AG10803 (cell line): ENCODE measurements around the gene IGFLR1.

ENCODE experiments used
- DNase-seq: peaks from one replicate; pipeline ENCODE4 v3.0.0; 2010; ENCODE audit warnings: low read depth
- H3K4me3 ChIP-seq: 2 replicates; pipeline ENCODE4 v1.5.1; 2011; ENCODE audit warnings: mild to moderate bottlenecking, low read length, control low read depth
- CTCF ChIP-seq: conservative IDR thresholded peaks from 2 replicates; pipeline ENCODE4 v1.5.1; 2011; ENCODE audit warnings: mild to moderate bottlenecking, low read length, control low read depth, inconsistent platforms

Gene IGFLR1

GRCh38 chr19:35745328-35746086, 3.3 kb upstream of the IGFLR1 start, which contains the start of the genes PSENEN and U2AF1L4:
Gene PSENEN, plus strand, starts transcription at chr19:35745651. Its CDS starts 280 bp downstream, at chr19:35745931.
Gene U2AF1L4, minus strand, starts transcription at chr19:35745418. Its CDS starts 27 bp downstream, at chr19:35745391.
- TF ChIP-seq CTCF = no peak
- peak; percentile 99 for DNase-seq
- H3K4me3 ChIP-seq = peak within 1 kb of the TSS; percentile 89

GRCh38 chr19:35744430-35745327, 2.4 kb upstream of the IGFLR1 start:
- peak; percentile 52 for TF ChIP-seq CTCF
- H3K4me3 ChIP-seq = peak overlapping the region; percentile 89
- peak; percentile 93 for DNase-seq

- no peak overlapping the region for H3K4me3 ChIP-seq
- no peak for DNase-seq
- TF ChIP-seq CTCF = no peak
Measured at GRCh38 chr19:35743640-35744429, 1.6 kb upstream of the IGFLR1 start.

GRCh38 chr19:35741203-35741515, 1.1 kb downstream of the IGFLR1 start:
- TF ChIP-seq CTCF = no peak
- DNase-seq = no peak
- peak overlapping the region; percentile 72 for H3K4me3 ChIP-seq

GRCh38 chr19:35740423-35741202, 1.6 kb downstream of the IGFLR1 start:
- DNase-seq = peak; percentile 94
- TF ChIP-seq CTCF = peak; percentile 26
- peak overlapping the region; percentile 72 for H3K4me3 ChIP-seq

- no peak for TF ChIP-seq CTCF
- peak overlapping the region; percentile 67 for H3K4me3 ChIP-seq
- no peak for DNase-seq
Measured at GRCh38 chr19:35740108-35740422, 2.2 kb downstream of the IGFLR1 start.
